Dedifferentiated amniotic fluid mesenchymal stem cell (primary cell): ENCODE measurements around the gene KRTAP10-1.
"Not testable (repeated sequence)": the region's sequence is repeated elsewhere in the genome, so short reads cannot be mapped to it uniquely, and the experiment has no call there.

Experiments used
- DNase-seq: peaks from one replicate; pipeline ENCODE4 v3.0.0-alpha.2; 2016; ENCODE audit errors: extremely low spot score

KRTAP10-1 gene

DNA sequence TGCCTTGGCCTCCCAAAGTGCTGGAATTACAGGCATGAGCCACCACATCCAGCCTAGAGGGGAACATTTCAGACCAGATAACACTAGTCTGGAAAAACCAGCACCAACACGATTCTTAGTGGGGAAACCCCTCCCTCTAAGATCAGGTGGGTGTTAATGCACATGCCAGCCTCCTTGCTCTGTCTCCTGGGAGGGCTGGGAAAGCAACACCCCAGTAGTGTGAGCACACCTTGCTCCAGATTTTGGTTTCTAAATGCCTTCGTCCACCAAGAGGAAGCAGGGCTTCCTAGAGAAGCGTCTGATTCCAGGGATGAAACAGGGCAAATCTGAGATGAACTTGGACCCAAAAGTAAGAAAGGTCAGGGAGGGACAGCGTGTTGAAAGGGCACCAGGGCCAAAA, 31.3 kb upstream of the KRTAP10-1 start:
- DNase-seq, result no peak

- DNase-seq, result no peak
These were observed 30.0 kb upstream of the KRTAP10-1 start for GRCh38 chr21:44569861-44570517.

GRCh38 chr21:44568667-44569556, 28.9 kb upstream of the KRTAP10-1 start:
- no peak for DNase-seq

GRCh38 chr21:44568261-44568660, 28.3 kb upstream of the KRTAP10-1 start:
- no peak for DNase-seq

DNA sequence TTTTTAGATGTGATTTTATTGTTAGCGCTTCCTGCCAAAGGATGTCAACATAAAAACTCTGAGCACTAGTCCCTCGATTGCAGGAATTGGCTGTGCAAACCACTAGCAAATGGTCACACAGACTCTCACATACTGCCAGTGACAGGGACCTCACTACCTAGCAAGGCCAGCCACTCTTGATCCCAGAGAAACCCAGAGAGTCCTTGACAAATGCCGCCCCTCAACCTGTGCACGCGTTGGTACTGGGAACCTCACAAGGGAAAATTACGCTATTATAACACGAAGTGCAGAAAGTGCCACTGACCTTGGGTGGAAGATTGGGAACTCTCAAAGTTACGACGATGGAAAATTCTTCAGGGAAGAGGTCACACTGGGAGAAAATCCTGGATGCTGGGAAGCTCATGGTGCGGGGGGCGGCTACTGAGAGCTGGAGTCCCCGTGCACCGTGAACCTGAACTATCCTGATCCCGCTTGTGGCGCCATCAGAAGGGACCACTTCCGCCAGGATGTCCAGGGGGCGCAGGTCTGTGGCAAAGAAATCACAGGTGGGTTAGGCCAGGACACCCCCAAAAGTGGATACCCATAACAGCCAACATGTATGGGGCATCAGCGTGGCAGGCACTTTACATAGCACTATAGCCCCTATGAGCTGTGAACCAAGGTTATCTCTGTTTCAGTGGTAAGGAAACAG, 27.6 kb upstream of the KRTAP10-1 start:
- DNase-seq, result no peak

DNA sequence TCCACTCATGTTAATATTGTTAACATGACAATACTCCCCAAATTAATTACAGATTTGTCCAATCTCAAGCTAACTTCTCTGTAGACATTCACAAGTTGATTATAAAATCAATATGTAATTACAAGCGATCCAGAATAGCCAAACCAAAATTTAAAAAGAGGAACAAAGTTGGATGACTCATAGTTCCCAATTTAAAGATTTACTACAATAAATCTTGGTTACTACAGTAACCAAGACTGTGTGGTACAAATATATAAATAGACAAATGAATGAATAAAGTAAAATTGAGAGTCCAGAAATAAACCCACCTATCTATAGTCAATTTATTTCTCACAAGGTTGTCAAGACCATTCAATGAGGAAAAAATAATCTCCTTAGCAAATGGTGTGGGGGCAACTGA, 26.4 kb upstream of the KRTAP10-1 start:
- no peak for DNase-seq

DNA sequence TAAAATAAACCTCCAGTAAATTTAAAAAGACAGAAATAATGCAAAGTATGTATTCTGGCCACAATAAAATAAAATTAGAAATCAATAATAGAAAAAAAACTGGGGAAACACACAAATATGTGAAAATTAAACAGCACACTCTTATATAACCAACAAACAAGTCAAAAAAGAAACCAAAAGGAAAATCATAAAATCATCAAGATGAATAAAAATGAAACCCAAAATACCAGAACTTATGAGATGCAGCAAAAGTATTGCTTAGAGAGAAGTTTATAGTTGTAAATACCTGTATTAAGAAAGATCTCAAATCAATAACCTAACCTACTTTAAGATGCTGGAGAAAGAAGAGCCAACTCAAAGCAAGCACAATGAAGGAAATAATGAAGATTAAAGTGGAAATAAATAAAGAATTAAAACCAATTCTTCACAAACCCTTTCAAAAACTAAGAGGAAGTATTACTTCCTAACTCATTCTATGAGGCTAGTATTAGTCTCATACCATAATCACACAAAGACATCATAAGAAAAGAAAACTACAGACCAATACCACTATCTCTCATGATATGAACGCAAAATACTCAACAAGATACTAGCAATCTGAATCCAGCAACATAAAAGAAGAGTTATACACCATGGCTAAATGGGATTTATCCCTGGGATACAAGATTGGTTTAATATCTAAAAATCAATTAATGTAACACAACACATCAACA, 25.0 kb upstream of the KRTAP10-1 start:
- no peak for DNase-seq

GRCh38 chr21:44564099-44564498, 24.1 kb upstream of the KRTAP10-1 start:
- no peak for DNase-seq

- no peak for DNase-seq
These were observed 18.7 kb upstream of the KRTAP10-1 start, which contains the start of gene KRTAP10-3 for GRCh38 chr21:44558695-44559094. Gene KRTAP10-3 (minus strand): TSS chr21:44558795. CDS start chr21:44558715, 80 bp downstream.

- DNase-seq, result not testable (repeated sequence)
These were observed 18.3 kb upstream of the KRTAP10-1 start for GRCh38 chr21:44558329-44558675.

DNA sequence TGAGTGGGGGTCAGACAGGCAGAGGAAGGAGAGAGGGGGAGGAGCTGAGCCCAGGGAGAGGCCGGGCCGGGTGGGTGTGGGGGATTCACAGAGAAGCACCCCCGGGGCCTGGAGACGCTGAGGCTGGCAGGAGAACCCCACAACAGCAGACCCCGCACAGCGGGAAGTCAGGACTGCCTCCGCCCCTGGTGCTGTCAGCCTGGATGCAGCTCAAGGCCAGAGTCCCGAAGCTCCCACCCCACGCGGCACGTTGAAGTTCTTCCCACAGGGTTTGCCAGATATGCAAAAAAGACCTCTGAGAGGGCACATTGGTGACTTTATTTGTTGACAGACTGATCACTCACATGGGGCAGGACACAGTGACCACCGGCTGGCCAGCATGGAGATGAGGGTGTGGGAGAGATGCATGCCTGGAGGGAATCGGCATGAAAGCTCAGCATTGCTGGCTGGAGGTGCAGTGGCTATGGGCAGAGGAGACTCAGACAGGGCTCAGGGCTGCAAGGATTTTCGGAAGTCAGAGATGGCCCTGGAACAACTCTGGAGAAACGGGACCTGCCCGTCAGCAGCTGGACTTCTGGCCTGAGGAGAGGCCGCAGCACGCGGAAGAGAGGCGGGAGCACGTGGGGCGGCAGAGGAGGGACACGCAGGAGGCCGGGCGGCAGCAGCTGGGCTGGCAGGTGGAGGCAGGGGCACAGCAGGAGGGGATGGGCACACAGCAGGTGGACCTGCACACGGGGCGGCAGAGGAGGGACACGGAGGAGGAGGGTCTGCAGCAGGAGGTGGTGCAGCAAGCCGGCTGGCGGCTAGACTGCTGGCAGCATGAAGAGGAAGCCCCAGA, 17.7 kb upstream of the KRTAP10-1 start:
- DNase-seq, result no peak

DNA sequence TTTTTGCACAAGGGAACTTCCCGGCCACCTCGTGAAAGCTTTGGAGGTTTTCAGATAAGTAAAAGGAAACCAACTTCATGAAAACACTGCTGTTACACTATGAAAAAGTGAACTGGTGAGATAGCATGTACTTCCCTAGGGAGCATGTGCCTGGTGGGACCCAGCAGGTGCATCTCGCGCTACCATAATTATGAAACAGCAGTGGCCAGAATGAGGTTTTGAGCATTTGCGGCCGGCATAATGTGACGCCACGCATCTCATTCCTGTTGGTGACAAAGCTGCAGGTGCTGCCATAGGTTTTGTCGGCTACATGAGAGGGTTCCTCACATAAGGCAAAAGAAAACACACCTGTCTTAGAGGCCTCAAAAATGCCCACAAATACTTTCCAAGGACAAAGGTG, 16.9 kb upstream of the KRTAP10-1 start:
- DNase-seq, result no peak

DNA sequence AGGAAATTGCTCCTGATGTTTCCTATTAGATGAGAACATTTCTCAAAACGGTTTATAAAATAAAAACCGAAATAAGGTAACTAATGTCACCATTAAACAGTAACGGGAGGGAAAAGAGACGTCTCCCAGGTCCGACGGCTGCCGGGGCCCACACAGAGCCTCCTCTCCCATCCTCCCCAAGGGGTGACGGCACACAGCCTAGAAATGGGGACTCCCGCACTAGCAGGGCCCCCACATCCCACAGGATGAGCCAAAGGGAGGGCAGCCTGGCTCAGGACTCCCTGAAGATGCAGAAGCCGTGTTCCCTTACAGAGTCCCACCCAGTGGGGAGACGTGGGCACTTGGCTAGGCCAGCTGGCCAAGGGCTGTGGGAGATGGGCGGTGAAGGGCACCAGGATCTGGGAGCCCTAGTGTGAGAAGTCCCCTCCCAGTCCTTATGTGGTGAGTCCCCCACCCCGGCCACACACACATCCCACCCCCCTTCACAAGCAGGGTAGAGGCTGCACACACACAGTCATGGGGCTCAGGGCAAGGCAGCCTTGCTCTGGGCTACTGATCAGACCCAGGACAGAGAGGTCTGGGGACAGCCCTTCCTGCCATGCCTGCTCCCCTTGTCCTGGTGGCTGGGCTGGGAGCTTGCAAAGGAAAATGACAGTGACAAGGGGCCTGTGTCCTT, 15.3 kb upstream of the KRTAP10-1 start:
- DNase-seq, result no peak

DNA sequence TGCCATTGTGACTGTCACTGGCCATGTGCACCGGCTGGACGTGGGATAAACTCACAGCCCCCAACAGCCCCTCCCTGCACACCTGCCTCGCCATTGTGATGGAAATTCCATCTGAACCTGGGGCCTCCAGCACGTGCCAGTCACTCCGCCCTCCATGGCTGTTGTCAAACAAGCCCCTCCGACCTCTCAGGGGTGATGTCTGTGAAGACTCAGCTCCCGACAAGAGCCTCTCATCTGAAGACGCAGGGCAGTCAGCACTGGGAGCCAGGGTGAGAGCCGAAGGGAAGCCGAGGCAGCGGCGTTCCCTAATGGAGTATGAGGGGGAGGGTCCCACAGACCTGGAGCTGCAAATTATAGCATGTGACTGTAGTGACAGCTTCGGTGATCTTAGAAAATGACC, 12.7 kb upstream of the KRTAP10-1 start:
- no peak for DNase-seq

DNA sequence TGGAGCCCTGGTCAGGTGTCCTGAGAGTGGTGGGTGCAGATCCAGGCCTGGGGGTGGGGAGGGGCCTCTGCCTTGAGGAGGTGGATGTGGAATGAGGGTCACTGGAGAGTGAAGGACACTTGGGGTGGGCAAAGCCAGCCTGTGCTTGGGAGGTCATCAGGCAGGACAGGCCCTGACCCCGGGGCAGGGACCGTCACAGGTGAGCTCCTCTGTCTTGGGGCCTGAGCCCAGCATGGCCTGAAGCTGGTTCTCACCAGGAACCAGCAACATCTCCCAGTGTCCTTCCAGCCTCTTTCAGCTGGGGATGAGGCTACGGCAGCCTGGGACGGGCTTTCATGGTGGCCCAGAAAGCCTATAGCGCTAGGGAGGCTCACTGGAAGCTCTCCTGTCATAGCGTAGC, 12.1 kb upstream of the KRTAP10-1 start:
- no peak for DNase-seq

GRCh38 chr21:44551340-44551961, 11.5 kb upstream of the KRTAP10-1 start, which contains the start of gene KRTAP10-2:
Gene KRTAP10-2 (minus strand): TSS chr21:44551505. CDS start chr21:44551458, 47 bp downstream.
- DNase-seq, result no peak

GRCh38 chr21:44550807-44551206, 10.8 kb upstream of the KRTAP10-1 start:
- no peak for DNase-seq

DNA sequence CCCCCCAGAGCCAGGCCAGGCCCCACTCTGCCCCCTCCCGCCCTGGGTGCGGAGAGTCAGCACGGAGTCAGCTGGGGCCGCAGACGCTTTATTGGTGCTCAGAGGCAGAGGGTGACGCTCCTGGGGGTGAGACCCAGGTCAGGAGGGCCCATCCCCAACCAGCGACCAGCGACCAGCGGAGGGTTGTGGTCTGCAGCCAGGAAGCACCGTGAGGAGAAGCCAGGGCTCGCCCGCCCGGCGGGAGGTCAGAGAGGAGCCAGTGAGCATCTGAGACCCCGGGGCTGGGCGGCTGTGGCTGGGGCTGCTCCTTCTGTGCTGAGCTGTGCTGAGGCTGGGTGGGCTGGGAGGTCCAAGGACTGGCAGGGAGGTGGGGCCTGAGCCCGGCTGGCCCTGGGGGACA, 10.3 kb upstream of the KRTAP10-1 start:
- not testable (repeated sequence) for DNase-seq

GRCh38 chr21:44549525-44550211, 9.7 kb upstream of the KRTAP10-1 start:
- no peak for DNase-seq
